ENCODE data around the gene KSR2.

DNA sequence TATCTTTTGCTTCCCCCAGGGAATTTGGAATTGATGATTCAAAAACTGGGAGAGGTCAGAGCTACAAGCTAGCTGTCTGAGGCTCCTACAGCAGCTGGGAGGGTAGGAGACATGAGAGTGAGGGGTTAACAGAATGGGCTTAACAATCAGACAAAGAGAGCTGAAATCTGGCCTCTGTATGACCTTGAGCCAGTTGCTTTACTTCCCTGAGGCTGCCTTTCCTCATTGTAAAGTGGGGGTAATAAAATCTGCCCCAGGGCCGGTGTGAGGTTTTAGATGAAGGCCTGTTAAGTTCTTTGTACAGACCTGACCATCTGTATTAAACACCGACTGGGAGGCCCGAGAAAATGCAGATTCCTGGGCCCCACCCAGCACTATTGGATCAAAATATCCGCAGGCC, 443.0 kb downstream of the KSR2 start:
- TF ChIP-seq, protein P1, sequence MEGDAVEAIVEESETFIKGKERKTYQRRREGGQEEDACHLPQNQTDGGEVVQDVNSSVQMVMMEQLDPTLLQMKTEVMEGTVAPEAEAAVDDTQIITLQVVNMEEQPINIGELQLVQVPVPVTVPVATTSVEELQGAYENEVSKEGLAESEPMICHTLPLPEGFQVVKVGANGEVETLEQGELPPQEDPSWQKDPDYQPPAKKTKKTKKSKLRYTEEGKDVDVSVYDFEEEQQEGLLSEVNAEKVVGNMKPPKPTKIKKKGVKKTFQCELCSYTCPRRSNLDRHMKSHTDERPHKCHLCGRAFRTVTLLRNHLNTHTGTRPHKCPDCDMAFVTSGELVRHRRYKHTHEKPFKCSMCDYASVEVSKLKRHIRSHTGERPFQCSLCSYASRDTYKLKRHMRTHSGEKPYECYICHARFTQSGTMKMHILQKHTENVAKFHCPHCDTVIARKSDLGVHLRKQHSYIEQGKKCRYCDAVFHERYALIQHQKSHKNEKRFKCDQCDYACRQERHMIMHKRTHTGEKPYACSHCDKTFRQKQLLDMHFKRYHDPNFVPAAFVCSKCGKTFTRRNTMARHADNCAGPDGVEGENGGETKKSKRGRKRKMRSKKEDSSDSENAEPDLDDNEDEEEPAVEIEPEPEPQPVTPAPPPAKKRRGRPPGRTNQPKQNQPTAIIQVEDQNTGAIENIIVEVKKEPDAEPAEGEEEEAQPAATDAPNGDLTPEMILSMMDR (IDR thresholded peaks at IDR 0.05; ENCODE audit: low read depth, low read length): no peak
- no peak for TF ChIP-seq EZH2phosphoT487 (IDR thresholded peaks at IDR 0.05; ENCODE audit: low read depth)

Data from OCI-LY3 (cell line).